GF-D8 (cell line): ENCODE data around the gene ZNF787.

Experiments
- DNase-seq: peaks from one replicate; lab custom pipeline; 2025; lab: John Stamatoyannopoulos, UW

Gene ZNF787

DNA sequence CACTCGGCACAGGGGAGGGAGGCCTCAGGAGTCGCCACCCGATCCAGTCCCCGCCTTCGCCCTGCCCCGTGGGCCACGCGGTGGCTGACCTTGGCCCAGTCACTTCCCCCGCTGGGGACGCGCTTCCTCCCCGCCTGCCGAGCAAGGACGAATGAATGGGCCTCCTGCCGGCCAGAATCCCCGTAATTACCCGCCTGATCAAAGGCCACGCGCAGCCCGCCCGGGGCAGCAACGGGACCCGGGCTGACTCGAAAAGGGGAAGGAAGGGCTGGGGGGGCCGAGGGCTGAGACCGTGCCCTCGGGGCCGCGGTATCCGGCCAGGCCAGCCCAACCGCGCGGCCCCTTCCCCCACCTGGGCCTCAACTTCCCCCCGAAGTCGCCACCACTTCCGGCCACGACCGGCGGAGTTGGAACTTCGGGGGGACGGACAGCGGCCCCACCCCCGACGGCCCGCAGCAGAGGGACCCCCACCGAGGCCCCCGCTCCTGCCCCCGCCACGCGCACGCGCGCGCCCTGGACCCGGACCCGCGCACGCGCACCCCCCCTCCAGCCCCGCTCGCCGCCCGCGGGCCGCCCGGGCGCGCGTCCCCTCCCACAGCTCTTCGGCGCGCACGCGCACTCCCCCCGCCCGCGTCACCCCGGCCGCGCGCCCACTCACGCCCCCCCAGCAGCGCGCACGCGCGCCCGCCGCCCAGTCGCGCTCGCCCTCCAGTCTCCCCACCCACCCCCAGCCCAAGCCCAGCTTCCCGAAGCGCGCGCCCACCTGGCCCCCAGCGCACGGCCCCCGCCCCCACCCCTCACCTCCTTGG is 520 bp downstream of the ZNF787 start:
- peak; percentile 81 for DNase-seq

DNA sequence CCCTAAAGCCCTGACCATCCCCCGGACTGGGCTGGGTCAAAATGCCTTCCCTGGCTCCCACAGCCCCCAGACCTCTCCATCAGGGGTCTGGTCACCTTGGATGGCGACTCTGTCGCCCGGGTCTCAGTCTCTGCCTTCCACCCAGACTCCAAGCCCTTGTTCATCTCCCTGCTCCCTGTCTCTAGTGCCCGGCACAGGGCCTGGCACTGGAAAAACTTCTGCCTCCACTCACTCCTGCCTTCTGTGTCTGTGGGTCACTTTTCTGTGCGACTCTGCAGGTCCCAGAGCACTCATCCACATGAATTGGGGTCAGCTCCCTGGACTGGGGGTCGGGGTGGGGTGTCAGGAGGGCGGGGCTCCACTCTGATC is 1.1 kb downstream of the ZNF787 start:
- DNase-seq = no peak

DNA sequence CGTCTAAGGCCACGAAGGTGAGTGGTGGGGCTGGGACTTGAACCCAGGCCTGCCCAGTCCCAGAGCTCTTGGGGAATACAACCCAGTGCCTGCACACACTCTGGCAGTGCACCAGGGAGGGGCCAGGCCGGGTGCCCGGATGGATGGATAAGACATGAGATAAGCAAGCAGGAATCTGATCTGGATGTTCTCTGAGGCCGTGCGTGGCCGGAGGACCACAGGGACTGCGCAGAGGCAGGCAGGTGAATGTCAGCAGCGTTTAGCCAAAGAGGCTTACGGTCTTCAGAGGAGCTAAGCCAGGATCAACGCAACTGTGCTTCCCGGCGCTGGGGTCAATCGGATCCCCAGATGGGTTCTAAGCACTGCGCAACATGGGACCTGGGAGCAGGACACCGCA is 1.5 kb downstream of the ZNF787 start:
- DNase-seq = no peak

DNA sequence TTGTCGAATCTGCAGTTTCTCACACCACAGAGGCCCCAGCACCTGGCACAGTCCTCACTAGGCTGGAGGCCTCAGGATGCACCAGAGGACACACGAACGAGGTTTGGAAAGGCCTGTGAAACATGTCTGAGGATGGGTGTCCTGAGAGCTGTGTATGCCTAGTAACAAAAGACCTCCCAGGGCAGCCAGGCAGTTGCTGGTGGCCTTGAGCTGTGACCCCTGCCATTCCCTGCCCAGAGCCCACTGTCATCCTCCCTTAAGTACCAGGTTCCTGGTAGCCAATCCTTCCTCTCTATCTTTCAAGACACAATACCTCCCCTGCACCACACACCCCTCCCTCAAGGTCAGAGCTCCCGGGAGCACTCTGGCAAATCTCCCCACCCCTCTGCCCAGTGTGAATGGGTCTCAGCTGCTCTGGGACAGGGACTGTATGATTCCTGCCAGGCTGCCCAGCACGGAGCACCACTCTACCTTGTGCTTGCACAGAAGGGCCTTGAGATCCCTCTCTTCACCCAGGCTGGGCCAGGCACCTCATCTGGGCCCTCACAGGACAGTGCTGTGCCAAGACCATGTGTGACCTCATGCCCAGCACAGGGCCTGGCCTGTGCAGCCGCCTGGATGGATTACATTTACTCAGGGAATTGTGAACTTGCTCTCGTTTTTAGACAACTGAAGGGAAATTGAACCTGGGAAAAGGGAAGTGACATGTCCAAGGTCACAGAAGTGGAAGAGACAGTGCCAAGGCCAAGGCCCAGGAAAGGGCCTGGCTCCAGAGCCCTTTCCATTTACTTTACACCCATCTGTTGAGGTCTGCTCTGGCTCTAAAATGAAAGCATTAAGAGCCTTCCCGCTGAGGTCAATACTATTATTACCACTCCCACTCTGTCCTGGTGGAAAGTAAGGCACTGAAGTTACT is 2.2 kb downstream of the ZNF787 start:
- DNase-seq = peak; percentile 2

DNA sequence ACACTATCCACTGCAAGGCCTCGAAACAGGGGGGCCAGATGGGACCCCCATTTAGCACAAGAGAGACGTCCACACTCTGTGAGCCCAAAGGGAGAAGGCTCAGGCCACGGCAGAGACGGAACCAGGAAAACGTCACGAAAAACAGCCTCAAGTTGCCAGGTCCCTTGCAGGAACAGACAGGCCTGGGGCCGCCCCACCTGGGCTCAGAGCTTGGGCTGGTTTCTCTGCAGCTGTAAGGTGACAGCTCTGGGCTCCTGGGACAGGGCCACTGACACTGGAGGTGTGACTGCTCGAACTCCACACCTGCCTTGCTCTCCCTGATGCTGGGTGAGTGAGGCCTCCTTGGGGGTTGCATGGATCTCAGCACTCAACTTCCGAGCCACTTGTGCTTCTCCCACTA is 3.2 kb downstream of the ZNF787 start:
- no peak for DNase-seq

DNA sequence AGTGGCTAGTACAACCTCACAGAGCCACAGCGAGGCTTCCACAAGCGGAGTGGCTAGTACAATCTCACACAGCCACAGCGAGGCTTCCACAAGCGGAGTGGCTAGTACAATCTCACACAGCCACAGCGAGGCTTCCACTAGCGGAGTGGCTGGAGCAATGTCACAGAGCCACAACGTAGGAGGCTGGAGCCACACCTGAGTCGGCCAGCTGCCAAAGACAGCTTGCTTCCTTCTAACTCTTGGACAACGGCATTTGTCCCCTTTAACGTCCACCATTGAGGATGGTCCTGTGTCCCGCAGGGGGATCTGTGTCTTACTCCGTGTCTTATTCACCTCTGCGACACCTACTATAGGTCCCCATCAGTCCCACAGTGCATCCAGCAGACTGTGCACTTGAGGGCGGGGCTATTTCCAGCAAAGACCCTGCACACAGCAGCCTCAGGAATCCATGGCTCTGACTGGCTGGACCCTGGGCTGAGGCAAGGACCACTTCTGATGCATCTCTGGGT is 3.7 kb downstream of the ZNF787 start:
- DNase-seq = no peak

DNA sequence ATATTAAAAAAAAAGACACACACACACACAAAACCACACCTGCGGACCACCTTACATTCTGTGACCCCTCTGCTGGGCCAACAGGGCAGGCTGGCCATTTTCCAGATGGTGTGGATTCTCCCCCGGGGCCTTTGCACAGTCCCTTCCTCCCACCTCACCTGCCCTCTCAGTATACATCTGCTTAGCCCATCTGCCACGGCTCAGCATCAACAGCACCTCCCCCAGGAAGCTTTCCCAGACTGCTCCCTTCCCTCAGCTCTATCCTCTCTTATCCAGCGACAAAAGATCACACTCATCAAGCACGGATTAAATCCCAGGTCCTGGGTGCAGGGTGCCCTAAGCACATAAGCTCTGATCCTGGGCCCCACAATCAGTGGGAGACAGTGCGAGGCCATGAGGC is 4.5 kb downstream of the ZNF787 start:
- no peak for DNase-seq

DNA sequence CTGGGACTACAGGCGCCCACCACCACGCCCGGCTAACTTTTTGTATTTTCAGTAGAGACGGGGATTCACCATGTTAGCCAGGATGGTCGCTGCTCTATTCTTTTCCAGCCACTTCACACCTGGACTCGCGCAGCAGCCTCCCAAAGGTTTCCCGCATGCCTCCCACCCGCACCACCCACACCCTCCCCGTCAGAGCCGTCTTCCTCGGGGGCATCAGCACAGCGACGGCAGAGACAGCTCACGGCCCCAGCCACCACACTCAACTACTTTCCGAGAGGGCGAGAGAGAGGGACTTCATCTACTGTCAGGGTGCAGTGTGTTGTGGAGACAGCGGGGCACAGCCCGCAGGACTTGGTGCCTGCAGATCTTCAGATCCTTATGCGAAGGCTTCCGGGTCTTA is 5.6 kb downstream of the ZNF787 start:
- no peak for DNase-seq

DNA sequence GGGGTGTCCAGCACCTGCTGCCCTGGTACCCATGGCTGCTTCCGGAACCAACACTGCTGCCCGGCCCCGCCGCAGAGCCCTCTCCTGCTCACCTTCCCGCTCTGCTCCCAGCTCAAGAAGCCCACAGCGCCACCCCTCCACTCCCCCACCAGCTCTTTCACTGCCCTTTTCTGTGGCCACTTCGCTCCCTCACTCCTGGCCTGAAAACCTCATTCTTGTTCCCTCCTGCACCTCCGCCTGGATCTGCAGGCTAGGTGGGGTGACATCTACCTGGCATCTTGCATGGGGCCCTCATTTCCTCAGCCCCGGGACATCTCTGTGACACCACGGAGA is 6.4 kb downstream of the ZNF787 start:
- no peak for DNase-seq

DNA sequence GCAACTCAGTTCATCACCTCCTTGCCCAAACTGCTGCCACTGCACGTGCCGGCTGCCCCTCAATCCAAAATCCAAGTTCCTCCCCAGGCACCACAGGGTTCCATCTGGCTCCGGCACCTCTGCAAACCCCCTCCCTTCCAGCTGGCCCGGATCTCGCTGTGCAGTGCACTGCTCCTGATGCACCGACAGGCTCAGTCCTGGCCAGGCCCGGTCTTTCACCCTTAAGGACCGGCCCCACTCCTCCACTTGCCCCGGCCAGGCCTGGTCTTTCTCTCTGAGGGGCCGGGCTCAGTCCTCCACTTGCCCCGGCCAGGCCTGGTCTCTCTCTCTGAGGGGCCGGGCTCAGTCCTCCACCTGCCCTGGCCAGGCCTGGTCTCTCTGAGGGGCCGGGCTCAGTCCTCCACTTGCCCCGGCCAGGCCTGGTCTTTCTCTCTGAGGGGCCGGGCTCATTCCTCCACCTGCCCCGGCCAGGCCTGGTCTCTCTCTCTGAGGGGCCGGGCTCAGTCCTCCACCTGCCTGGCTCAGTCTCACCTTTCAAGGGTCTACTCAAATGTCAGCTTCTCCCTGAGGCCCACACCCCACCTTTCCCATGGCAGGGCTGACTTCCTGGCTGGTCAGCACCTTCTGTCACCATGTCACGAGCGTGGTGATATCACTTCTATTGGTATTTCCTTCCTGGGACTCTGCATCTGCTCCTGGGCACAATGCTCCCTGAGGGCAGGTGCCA is 6.9 kb downstream of the ZNF787 start:
- DNase-seq = no peak

DNA sequence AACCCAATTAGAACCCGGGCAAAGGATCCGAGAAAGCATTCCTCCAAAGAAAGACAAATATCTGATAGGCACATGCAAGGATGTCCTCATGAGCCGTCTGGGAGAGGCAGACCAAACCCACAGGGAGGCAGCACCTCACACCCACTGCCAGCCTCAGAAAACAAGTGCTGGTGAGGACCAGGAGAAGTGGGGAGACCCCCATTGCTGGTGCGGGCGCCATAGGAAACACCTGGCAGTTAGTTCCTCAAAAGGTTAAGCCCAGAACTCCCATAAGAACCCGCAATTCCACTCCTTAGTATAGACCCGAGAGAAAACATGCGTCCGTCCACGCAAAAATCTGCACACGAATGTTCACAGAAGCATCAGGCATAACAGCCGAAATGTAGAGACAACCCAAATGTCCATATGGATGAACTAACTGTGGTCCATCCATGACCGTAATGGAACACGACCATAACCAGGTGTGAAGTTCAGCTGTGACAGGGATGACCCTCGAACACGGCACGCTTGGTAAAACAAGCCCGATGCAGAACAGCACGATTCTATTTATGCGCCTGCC is 7.9 kb downstream of the ZNF787 start:
- DNase-seq = no peak

DNA sequence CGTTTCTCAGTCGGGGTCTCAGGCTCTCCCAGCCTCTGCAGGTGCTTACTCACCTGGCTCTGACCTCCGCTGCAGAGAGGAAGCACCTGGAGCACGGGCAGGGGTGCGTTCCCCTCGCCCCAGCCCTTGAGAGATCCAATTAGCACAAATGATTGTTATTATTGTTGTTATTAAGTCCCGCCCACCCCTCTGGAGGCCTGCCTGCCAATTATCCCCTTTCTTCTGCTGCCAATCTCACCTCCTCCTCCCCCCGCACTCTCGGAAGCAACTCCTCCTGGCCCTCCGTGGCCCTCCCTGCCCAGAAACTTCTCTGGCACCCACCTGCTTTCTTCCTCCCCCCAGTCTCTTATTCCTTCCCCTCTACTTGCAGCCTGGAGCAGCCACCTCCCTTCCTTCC is 8.8 kb downstream of the ZNF787 start:
- DNase-seq = no peak

DNA sequence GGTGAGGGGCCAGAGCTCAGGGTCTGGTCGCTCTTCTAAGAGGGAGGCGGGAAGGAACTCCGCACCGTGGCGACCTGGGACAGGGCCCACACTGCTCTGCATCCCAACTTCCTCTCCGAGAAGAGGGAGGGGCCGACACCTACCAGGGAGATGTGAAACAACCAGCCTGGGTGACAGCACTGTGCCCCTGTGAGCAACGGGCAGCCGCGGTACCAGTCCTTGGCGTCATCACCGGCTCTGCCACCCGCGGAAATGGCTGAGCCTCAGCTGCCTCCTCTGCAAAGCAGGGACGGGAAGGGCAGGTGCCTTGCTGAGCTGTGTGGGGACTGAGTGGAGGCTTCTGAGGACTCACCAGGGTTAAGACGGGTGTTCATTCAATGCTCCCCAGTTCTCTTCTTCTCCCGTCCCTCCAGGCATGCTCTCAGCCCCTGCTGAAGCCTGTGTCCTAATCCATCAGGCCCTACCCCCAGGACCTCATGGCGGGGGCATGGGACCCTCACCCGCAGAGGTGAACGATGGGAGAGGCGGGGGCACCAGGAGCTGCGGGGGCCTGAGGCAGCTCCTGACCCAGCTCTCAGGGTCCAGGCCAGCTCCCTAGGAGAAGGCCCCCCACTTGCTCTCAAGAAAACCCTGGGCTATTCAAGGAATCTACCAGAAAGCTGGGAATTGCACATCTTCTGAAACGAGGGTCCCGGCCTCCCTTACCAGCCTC is 9.3 kb downstream of the ZNF787 start:
- no peak for DNase-seq

DNA sequence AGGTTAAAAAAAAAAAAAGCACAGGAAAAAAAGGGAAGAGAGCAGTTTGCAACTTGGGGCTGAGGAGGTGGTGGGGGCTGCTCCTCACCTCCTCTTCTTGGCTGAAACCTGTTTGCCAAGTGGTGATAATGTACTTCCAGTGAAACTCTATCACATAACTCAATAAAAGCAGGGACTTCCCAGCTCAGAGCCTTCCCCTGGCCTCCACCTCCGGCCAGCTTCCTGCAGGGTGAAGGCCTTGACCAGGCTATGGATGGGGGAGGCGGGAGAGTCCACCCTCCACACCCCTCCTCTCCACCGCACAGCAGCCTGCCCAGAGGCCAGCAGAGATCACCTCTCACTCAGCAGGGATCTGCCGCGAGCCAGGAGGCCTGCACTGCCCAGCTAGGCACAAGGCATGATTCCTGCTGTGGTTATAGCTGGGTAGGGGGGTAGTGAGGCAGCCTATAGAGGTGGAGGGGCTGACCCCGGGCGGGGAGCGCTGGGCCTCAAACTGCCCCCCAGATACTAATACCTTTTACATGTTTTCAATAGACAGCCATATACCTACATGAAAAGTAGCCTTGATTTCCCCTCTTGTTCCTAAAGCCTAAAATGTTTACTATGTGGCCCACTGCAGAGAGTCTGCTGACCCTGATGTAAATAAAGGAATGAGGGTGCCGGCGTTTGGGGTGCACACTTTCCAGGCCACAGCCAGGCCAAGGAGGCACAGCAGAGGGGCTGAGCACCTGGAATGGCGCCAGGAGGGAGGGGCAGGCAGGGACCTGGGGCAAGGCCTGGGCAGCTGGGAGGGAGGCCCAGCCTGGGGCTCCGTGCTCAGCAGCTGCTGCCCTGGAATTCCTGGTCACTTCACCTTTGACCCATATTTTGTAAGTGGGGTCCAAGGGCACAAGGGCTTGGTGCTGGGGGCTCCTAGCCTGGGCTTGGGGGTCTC is 10.3 kb downstream of the ZNF787 start:
- no peak for DNase-seq

DNA sequence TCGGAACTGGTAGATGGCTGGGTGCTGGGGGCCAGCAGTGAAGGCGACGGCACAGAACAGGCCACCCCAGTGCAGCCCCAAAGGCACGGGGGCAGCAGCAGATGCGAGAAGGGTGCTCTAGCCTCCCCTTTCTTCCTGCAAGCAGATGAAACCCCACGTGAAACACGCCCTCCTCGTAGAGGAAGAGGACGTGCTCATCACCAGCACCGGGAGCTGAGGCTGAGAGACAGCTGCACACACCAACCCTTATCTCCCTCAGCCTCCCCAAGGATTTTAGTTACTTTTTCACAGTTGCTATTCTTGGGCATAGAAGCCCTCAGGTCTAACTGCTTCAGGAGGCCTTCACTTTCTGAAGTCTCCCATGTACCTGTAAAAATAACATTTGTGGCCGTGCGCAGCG is 11.9 kb downstream of the ZNF787 start:
- no peak for DNase-seq

DNA sequence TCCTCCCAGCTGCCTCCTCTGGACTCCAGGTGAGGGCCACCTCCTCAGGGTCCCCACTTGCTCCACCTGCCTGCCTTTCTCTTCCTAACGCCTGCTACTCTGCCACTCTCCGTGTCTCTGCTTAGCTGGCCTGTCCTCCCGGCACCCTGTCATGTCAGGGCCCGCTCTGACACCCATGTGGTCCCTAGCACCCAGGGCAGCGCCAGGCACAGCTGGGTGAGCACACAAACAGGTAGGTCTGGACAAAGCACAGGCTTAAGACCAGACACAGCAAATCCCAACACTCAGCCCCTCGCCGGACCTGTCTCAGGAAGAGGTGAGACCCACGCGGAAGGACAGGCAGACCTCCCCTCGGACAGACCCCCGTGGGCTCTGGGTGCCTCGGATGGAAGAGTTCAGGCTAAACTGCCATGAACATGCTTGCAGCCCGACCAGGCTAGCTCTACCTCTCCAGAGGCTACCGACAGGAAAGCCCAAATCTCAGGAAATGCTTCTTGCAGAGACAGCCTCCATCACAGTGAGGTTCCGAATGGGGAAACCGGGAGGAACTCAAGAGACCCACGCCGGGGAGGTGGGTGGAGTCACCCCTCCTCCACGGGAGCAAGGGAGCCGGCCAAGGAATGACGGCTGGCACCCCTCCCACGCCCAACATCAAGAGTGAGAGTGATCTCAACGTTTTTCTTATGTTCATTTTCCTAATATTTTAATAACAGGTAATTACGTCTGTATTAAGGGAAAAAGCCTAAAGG is 12.5 kb downstream of the ZNF787 start:
- DNase-seq = no peak

DNA sequence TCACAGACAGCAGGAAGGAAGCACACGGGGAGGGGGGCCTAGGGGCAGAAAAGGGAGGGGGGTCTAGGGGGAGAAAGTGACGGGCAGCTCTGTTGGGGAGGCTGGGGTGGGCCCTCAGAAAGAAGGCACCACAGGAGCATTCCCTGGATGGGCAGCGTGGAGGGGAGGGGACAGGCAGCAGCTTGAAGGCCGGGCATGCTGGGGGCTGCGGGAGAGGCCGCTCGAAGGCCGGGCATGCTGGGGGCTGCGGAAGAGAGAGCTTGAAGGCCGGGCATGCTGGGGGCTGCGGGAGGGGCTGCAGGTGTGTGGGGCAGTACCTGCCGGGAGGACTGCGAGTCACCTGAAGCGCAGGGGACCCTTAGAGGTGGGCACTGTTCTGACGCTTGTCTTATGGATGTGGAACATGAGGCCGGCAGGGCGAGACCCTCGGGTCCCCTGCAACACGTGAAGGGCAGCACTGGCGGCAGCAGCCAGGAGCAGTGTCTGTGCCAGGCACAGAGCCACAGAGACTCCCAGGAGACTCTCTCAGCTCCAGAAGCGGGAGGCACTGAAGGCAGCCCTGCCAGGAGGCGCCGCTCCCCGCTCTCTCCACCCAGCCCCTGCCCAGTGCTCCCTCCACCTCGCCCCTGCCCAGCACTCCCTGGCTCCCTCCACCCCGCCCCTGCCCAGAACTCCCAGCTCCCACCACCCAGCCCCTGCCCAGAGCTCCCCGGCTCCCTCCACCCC is 13.3 kb downstream of the ZNF787 start:
- DNase-seq = no peak

DNA sequence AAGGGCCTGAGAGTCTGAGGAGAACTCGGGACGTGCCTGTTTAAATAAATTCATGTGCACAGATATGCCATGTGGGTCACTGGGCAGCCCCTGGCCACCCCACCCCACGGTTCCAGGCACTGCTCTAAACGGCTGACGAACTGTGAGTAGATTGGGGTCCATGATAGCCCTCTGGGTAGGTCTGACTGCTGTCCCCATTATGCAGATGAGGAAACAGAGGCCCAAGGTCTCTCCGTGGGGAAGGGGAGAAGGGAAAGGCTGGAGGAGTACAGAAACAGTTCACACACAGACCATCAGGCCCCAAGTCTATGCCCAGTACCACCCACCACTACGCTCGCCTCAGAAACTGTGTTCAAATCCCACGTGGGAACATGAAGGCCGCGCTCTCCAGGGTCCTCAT is 14.1 kb downstream of the ZNF787 start:
- no peak for DNase-seq

DNA sequence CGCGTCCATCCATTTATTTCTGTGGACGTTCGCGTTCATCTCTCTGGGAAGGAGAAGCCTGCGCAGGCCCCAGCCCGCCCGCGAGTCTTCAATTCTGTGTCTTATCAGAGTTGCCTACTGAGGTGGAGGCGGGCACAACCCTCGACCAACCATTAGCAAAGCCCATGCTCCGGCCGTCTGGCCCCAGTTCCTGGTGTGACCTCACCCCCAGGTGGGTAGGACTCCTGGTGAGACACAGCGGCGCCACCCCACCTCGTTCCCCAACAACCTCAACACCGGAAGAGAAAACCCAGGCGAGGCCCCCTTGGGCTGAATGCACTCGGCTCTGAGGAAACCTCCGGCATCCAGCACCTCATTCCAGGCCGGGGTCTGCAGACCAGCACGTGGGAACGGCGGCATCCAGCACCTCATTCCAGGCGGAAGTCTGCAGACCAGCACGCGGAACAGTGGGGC is 14.7 kb downstream of the ZNF787 start:
- no peak for DNase-seq
